ENCODE measurements around the gene GDPD5. TPM values are rescaled to one million over a fixed set of nuclear protein-coding genes. Genes with fewer than 3 reads are reported as not detected.

Gene GDPD5
- polyA plus RNA-seq, 1 experiment, result 7.7 TPM

DNA sequence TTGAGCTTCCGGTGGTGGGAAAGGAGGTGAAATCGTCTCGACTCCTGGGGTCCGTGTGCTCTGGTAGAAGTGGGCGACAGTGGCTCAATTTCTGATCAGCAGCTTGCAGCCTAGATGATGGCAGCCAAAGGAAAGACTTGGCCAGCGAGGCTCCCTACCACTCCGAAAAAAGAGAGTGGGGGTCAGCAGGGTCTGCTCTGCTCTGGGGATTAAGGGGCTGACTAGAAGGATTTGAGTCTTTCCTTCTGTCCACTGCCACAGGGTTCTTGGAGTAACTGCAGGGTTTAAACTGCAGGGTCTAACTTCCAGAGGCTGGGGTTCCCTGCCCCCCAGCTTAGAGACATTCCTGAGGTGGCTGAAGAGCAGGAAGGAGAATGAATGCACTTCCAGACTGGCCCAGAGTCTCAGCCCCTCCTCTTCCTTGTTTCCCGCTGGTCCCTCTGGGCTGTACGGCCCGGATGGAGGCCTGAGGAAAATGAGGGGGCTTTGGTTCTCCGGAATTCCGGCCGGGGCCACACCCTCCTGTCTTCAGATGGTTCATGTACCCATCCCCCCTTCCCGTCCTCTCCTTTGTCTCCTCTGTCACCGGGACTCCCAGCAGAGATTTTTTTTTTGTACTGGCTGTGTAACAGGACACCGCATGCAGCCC lies 37.2 kb upstream of the GDPD5 start:
- POLR2A ChIA-PET, result interaction anchor here (0.6 to 2.2 kb wide), 4 partner anchors 9 to 620 kb away, joined by 3 to 22 read pairs (median 4); no protein-coding TSS in a partner anchor
- peak overlapping the region; percentile 96 for H3K4me3 ChIP-seq (ENCODE audit: low read depth, low read length)
- TF ChIP-seq, protein P1, sequence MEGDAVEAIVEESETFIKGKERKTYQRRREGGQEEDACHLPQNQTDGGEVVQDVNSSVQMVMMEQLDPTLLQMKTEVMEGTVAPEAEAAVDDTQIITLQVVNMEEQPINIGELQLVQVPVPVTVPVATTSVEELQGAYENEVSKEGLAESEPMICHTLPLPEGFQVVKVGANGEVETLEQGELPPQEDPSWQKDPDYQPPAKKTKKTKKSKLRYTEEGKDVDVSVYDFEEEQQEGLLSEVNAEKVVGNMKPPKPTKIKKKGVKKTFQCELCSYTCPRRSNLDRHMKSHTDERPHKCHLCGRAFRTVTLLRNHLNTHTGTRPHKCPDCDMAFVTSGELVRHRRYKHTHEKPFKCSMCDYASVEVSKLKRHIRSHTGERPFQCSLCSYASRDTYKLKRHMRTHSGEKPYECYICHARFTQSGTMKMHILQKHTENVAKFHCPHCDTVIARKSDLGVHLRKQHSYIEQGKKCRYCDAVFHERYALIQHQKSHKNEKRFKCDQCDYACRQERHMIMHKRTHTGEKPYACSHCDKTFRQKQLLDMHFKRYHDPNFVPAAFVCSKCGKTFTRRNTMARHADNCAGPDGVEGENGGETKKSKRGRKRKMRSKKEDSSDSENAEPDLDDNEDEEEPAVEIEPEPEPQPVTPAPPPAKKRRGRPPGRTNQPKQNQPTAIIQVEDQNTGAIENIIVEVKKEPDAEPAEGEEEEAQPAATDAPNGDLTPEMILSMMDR (IDR thresholded peaks at IDR 0.05; ENCODE audit: insufficient read depth, low read depth, low read length), result no peak
- CTCF ChIA-PET, result interaction anchor here (0.9 to 9.8 kb wide), 7 partner anchors 9 to 273 kb away, joined by 3 to 74 read pairs (median 5); no protein-coding TSS in a partner anchor
- H3K27me3 ChIP-seq (ENCODE audit: control insufficient read depth, insufficient read depth, low read length), result no peaks in the 10 kb centered on the region
- no peak for DNase-seq (ENCODE audit: low read depth)
- peaks cover 26% of the 10 kb centered on the region for H3K36me3 ChIP-seq (ENCODE audit: control insufficient read depth, insufficient read depth, low read length)

DNA sequence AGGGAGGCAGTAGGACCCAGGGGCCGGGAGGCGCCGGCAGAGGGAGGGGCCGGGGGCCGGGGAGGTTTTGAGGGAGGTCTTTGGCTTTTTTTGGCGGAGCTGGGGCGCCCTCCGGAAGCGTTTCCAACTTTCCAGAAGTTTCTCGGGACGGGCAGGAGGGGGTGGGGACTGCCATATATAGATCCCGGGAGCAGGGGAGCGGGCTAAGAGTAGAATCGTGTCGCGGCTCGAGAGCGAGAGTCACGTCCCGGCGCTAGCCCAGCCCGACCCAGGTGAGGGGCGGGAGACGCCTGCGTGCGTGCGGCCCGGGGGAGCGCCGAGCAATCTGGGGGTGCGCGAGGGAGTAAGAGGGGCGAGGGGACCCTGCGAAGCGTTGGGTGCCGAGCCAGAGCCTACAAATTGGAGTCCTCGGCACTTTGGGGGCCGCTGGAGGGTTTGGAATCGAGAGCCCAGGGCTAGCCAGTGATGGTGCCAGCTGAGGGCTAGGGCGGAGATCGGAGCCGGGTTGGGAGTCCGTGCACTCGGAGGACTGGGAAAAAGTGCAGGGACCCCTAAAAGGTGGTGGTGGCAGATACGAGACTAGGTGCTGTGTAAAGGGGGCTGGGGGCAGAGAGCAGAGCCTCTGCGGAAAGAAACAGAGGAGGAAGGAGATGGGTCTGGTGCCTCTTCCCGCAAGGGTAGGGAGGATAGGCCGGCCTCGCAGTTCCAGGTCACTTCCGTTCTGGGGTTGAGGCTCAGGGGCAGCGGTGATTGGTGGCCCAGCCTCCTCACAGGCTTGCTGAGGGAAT lies 36.5 kb upstream of the GDPD5 start, which contains the start of gene SERPINH1:
TSS of gene SERPINH1 (plus strand) at position 206 of the 788 bp plus-strand sequence. CDS start 4,097 bp downstream, outside the sequence.
- peaks cover 19% of the 10 kb centered on the region for H3K36me3 ChIP-seq (ENCODE audit: control insufficient read depth, insufficient read depth, low read length)
- POLR2A ChIA-PET, result interaction anchor here (0.5 to 1.7 kb wide), 5 partner anchors 8 to 621 kb away, joined by 3 to 22 read pairs (median 3); no protein-coding TSS in a partner anchor
- TF ChIP-seq, protein P1 (IDR thresholded peaks at IDR 0.05; ENCODE audit: insufficient read depth, low read depth, low read length), result no peak

DNA sequence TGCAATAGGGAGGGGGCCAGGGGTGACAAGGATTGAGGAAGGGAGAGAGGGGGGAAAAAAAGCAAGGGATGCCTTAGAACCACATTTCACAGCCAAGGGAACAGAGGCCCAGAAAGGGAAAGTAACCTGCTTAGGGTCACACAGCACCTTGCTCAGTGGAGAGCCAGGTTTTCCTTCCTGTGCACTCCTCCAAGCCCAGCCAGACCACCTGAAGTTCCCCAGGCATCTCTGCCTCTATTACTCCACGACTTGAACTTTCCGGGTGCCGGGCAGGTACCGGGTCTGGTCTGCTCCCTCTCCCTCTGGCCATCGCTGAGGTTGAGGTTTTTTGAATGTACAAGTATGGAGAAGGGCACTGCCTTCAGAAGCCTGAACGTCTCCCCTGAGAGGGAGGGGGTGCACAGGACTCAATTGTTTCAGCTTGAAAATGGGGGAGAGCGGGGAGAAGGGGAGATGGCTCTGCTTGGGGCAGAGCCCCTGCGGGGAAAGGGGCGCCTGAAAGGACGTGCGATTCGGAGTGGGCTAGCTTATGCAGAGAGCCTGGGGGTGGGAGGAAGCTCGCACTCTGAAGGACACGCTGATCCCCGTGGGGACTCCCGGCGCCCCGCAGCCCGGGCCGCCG lies 35.8 kb upstream of the GDPD5 start:
- DNase-seq (ENCODE audit: low read depth), result no peak
- ChIA-PET POLR2A (interaction anchor here (0.5 to 1.7 kb wide), 3 partner anchors 7 to 101 kb away, joined by 3 to 22 read pairs (median 3); no protein-coding TSS in a partner anchor), CTCF (interaction anchor here (0.7 to 9.8 kb wide), 6 partner anchors 9 to 153 kb away, joined by 3 to 74 read pairs (median 4); no protein-coding TSS in a partner anchor)
- no peaks in the 10 kb centered on the region for H3K27me3 ChIP-seq (ENCODE audit: control insufficient read depth, insufficient read depth, low read length)
- TF ChIP-seq, protein P1 (IDR thresholded peaks at IDR 0.05; ENCODE audit: insufficient read depth, low read depth, low read length), result no peak
- H3K36me3 ChIP-seq (ENCODE audit: control insufficient read depth, insufficient read depth, low read length), result peaks cover 14% of the 10 kb centered on the region
- H3K4me3 ChIP-seq (ENCODE audit: low read depth, low read length), result peak overlapping the region; percentile 96

More for the DNA sequence above, 36.5 kb upstream of the GDPD5 start, which contains the start of gene SERPINH1:
- DNase-seq (ENCODE audit: low read depth), result no peak
- CTCF ChIA-PET, result interaction anchor here (0.9 to 9.8 kb wide), 6 partner anchors 8 to 154 kb away, joined by 3 to 74 read pairs (median 6); no protein-coding TSS in a partner anchor
- peak within 1 kb of the TSS; percentile 96 for H3K4me3 ChIP-seq (ENCODE audit: low read depth, low read length)
- no peaks in the 10 kb centered on the region for H3K27me3 ChIP-seq (ENCODE audit: control insufficient read depth, insufficient read depth, low read length)

DNA sequence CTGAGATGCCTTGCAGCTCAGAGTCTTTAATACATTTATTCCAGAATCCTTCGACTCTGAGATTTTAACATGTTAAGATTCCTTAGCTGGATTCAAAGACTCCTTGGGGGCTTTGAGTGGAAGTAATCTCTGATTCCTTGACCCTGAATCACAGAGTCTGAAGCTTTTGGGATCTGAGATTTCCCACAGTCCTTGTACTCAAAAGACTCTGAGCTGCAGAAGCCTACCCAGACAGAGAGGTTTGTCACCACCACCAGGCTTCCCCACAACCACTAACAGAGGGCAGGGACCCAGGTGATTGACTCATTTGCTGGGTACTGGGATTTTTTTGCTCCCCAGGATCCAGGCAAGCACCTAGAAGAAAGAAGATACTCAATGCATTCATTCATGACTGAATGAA lies 34.9 kb upstream of the GDPD5 start:
- POLR2A ChIA-PET, result interaction anchor here (0.7 to 0.9 kb wide), 2 partner anchors 16 to 17 kb away, joined by 3 to 7 read pairs; no protein-coding TSS in a partner anchor

More for the DNA sequence above, 34.9 kb upstream of the GDPD5 start:
- H3K4me3 ChIP-seq (ENCODE audit: low read depth, low read length), result no peak overlapping the region
- TF ChIP-seq, protein P1 (IDR thresholded peaks at IDR 0.05; ENCODE audit: insufficient read depth, low read depth, low read length), result no peak
- no peak for DNase-seq (ENCODE audit: low read depth)
- H3K36me3 ChIP-seq (ENCODE audit: control insufficient read depth, insufficient read depth, low read length), result peaks cover 6% of the 10 kb centered on the region
- no peaks in the 10 kb centered on the region for H3K27me3 ChIP-seq (ENCODE audit: control insufficient read depth, insufficient read depth, low read length)
- CTCF ChIA-PET, result interaction anchor here (0.7 to 9.8 kb wide), 5 partner anchors 8 to 144 kb away, joined by 3 to 74 read pairs (median 3); no protein-coding TSS in a partner anchor

All from BJ (cell line).